CD14-positive monocyte (primary cell): Measurements from ENCODE around the gene GCSAM. TPM values are rescaled to one million over a fixed set of nuclear protein-coding genes. Genes with fewer than 3 reads are reported as not detected.

Source experiments
- DNase-seq, 3 donors: peaks; one replicate each; pipeline ENCODE4 v3.0.0-alpha.2; 2011 to 2022
- H2AFZ ChIP-seq: 2 replicates; pipeline ENCODE4 v1.6.0; 2012; ENCODE audit warnings: mild to moderate bottlenecking, low read depth, low read length, inconsistent platforms; ENCODE audit not compliant: insufficient read depth, poor library complexity, severe bottlenecking
- H3K27ac ChIP-seq, 2 donors: 1 replicate in 1 of 2; 2 replicates in 1 of 2; pipeline ENCODE4 v1.5.1; 2012 to 2013; ENCODE audit warnings: low read length in 2 of 2, control low read depth in 1 of 2, inconsistent platforms in 1 of 2, low read depth in 1 of 2, mild to moderate bottlenecking in 1 of 2
- H3K27me3 ChIP-seq, 2 donors: one replicate each; pipeline versions ENCODE4 v1.6.0 to v1.6.1; 2011 to 2013; ENCODE audit warnings: low read length in 2 of 2; ENCODE audit not compliant: control insufficient read depth in 2 of 2, insufficient read depth in 2 of 2
- H3K36me3 ChIP-seq, 2 donors: replicated peaks in 1 of 2; 1 replicate in 1 of 2; 2 replicates in 1 of 2; pipeline versions ENCODE4 v1.5.1 to v1.6.1; 2012 to 2013; ENCODE audit warnings: low read length in 2 of 2, control low read depth in 1 of 2, inconsistent platforms in 1 of 2, mild to moderate bottlenecking in 1 of 2; ENCODE audit not compliant: insufficient read depth in 2 of 2, control insufficient read depth in 1 of 2
- H3K4me1 ChIP-seq, 2 donors: 1 replicate in 1 of 2; 2 replicates in 1 of 2; pipeline versions ENCODE4 v1.5.1 to v1.6.1; 2012 to 2013; ENCODE audit warnings: low read length in 2 of 2, control low read depth in 1 of 2, inconsistent platforms in 1 of 2, mild to moderate bottlenecking in 1 of 2, moderate library complexity in 1 of 2; ENCODE audit not compliant: insufficient read depth in 2 of 2, control insufficient read depth in 1 of 2
- H3K4me2 ChIP-seq: replicated peaks from 2 replicates; pipeline ENCODE3; 2012; ENCODE audit warnings: low read length, moderate library complexity, mild to moderate bottlenecking; ENCODE audit not compliant: poor library complexity, severe bottlenecking; ENCODE audit errors: extremely low read depth
- H3K4me3 ChIP-seq, 3 experiments: fragments of 200-600 bp in 1 of 3; sonication (generic) in 1 of 3; replicated peaks in 1 of 3; 1 replicate in 2 of 3; 2 replicates in 1 of 3; pipeline ENCODE4 v1.5.1; 2011 to 2013; ENCODE audit warnings: low read length in 3 of 3, mild to moderate bottlenecking in 3 of 3, control low read depth in 2 of 3, low read depth in 2 of 3, inconsistent platforms in 1 of 3, moderate library complexity in 1 of 3
- H3K79me2 ChIP-seq: 2 replicates; pipeline ENCODE4 v1.6.0; 2012; ENCODE audit warnings: mild to moderate bottlenecking, control low read depth, inconsistent platforms, low read length, moderate library complexity; ENCODE audit not compliant: insufficient read depth
- H3K9ac ChIP-seq: 2 replicates; pipeline ENCODE4 v1.6.0; 2017; ENCODE audit warnings: low read length, mild to moderate bottlenecking; ENCODE audit not compliant: insufficient read depth, poor library complexity, severe bottlenecking
- H3K9me3 ChIP-seq, 2 donors: replicated peaks in 1 of 2; 1 replicate in 1 of 2; 2 replicates in 1 of 2; pipeline versions ENCODE4 v1.5.1 to v1.6.1; 2012 to 2013; ENCODE audit warnings: low read length in 2 of 2, control low read depth in 1 of 2; ENCODE audit not compliant: control insufficient read depth in 1 of 2, insufficient read depth in 1 of 2
- H4K20me1 ChIP-seq: 2 replicates; pipeline ENCODE4 v1.6.0; 2012; ENCODE audit warnings: mild to moderate bottlenecking, low read length, control low read depth, moderate library complexity; ENCODE audit not compliant: insufficient read depth
- H3K27ac Mint-ChIP-seq, 7 donors: one replicate each; pipeline ENCODE4 v1.8.0; 2020; ENCODE audit warnings: mild to moderate bottlenecking in 7 of 7, mixed read lengths in 7 of 7, moderate library complexity in 6 of 7, inconsistent platforms in 2 of 7
- H3K27me3 Mint-ChIP-seq, 3 donors: one replicate each; pipeline ENCODE4 v1.8.0; 2021 to 2022; ENCODE audit warnings: low read depth in 3 of 3, mild to moderate bottlenecking in 3 of 3, mixed read lengths in 3 of 3, moderate library complexity in 3 of 3, inconsistent platforms in 1 of 3
- H3K36me3 Mint-ChIP-seq, 2 donors: one replicate each; pipeline ENCODE4 v1.8.0; 2020; ENCODE audit warnings: mixed read lengths in 2 of 2, inconsistent platforms in 1 of 2, mild to moderate bottlenecking in 1 of 2
- H3K4me1 Mint-ChIP-seq: one replicate; pipeline ENCODE4 v1.8.0; 2020; ENCODE audit warnings: mild to moderate bottlenecking, mixed read lengths
- H3K4me3 Mint-ChIP-seq, 2 donors: one replicate each; pipeline ENCODE4 v1.8.0; 2020; ENCODE audit warnings: mild to moderate bottlenecking in 2 of 2, mixed read lengths in 2 of 2, moderate library complexity in 1 of 2
- H3K9me3 Mint-ChIP-seq, 7 donors: one replicate each; pipeline ENCODE4 v1.8.0; 2020 to 2022; ENCODE audit warnings: mixed read lengths in 7 of 7, mild to moderate bottlenecking in 6 of 7, moderate library complexity in 6 of 7, inconsistent platforms in 2 of 7
- WGBS: methylation state at CpG from one replicate; pipeline ENCODE4 v1.1.5; 2013; ENCODE audit warnings: missing lambda C conversion rate; ENCODE audit not compliant: insufficient coverage; 5-methylcytosine and 5-hydroxymethylcytosine counted together
- intact Hi-C, 2 donors: fragments of 100-400 bp; cut with micrococcal nuclease; formaldehyde crosslinking; loops; one replicate each; pipeline versions ENCODE4 v1.15.0 to v1.15.1; 2023
- polyA plus RNA-seq, 3 donors: library from polyadenylated mRNA; depleted of rRNA in 1 of 3; unstranded in 2 of 3; stranded (reverse) in 1 of 3; fragments of 300-500 nt in 2 of 3; fragments of >200 nt in 1 of 3; fragmentation: Illumina TruSeq in 2 of 3; gene quantifications; 1 replicate in 2 of 3; 2 replicates in 1 of 3; pipeline ENCODE4 v1.2.3, GENCODE V29; 2012 to 2021
- TF ChIP-seq, protein P1 (sequence below): fragments of 200-600 bp; IDR thresholded peaks from one replicate; pipeline ENCODE4 v1.8.0; 2022; ENCODE audit warnings: antibody characterized with exemption, mild to moderate bottlenecking

The GCSAM gene
- polyA plus RNA-seq, 3 donors = 0.10 to 0.16 TPM; not detected in 1

DNA sequence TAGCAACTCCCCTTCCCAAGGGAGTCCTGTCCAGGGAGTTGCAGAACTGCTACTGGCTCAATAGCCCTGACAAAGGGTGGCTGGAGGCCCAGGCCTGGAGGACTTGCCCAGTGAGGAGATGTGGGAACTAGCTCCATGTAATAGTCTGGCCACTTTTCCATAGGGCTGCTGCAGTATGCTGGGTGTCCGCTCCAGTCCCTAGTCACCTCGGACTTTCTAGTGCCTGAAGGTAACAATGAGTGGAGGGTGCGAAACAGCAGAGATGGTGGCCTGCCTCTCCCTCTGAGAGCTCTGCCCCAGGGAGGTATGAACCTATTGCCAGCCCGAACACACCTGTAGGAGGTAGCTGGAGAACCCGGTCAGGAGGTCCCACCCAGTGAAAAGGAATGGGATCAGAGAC lies 42.0 kb upstream of the GCSAM start:
- WGBS = 98% methylated on average over 5 of the region's 5 CpGs
- TF ChIP-seq, protein P1, sequence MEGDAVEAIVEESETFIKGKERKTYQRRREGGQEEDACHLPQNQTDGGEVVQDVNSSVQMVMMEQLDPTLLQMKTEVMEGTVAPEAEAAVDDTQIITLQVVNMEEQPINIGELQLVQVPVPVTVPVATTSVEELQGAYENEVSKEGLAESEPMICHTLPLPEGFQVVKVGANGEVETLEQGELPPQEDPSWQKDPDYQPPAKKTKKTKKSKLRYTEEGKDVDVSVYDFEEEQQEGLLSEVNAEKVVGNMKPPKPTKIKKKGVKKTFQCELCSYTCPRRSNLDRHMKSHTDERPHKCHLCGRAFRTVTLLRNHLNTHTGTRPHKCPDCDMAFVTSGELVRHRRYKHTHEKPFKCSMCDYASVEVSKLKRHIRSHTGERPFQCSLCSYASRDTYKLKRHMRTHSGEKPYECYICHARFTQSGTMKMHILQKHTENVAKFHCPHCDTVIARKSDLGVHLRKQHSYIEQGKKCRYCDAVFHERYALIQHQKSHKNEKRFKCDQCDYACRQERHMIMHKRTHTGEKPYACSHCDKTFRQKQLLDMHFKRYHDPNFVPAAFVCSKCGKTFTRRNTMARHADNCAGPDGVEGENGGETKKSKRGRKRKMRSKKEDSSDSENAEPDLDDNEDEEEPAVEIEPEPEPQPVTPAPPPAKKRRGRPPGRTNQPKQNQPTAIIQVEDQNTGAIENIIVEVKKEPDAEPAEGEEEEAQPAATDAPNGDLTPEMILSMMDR = no peak

GRCh38 chr3:112171144-112171543 lies 38.1 kb upstream of the GCSAM start:
- Histone ChIP-seq H3K4me3 (no peak overlapping the region), H3K9ac (no peak overlapping the region), H2AFZ (no peak overlapping the region), H3K9me3 (peaks cover 0 to 8% of the 10 kb centered on the region in 2 donors), H3K79me2 (no peaks in the 10 kb centered on the region), H3K36me3 (no peaks in the 10 kb centered on the region), H3K4me2 (no peak overlapping the region), H4K20me1 (no peaks in the 10 kb centered on the region), H3K27me3 (no peaks in the 10 kb centered on the region), H3K4me1 (no peaks in the 10 kb centered on the region), H3K27ac (no peak overlapping the region)
- no peak overlapping the region for H3K4me3 Mint-ChIP-seq
- 95% methylated on average over 3 of the region's 3 CpGs for WGBS
- DNase-seq = no peak
- H3K9me3 Mint-ChIP-seq = peaks cover 0 to 15% (median 2%) of the 10 kb centered on the region in 7 donors
- H3K4me1 Mint-ChIP-seq = no peaks in the 10 kb centered on the region
- H3K36me3 Mint-ChIP-seq = no peaks in the 10 kb centered on the region
- TF ChIP-seq, protein P1 = no peak
- no peak overlapping the region for H3K27ac Mint-ChIP-seq
- peaks cover 0 to 2% (median 0%) of the 10 kb centered on the region in 3 donors for H3K27me3 Mint-ChIP-seq
- intact Hi-C loops = no loop called here

More for the DNA sequence above, 42.0 kb upstream of the GCSAM start:
- no peak for DNase-seq
- Histone ChIP-seq H3K9ac (no peak overlapping the region), H3K79me2 (no peaks in the 10 kb centered on the region), H3K9me3 (peaks cover 0 to 7% of the 10 kb centered on the region in 2 donors), H2AFZ (no peak overlapping the region), H3K4me2 (no peak overlapping the region), H3K36me3 (no peaks in the 10 kb centered on the region), H3K4me3 (no peak overlapping the region), H3K27ac (no peak overlapping the region), H4K20me1 (no peaks in the 10 kb centered on the region), H3K4me1 (no peaks in the 10 kb centered on the region), H3K27me3 (no peaks in the 10 kb centered on the region)
- intact Hi-C loops = no loop called here
- H3K4me1 Mint-ChIP-seq = no peaks in the 10 kb centered on the region
- H3K27ac Mint-ChIP-seq = peak overlapping the region in 1 of 7 donors; percentile 31
- H3K4me3 Mint-ChIP-seq = no peak overlapping the region
- H3K9me3 Mint-ChIP-seq = peaks cover 0 to 14% (median 2%) of the 10 kb centered on the region in 7 donors
- no peaks in the 10 kb centered on the region for H3K27me3 Mint-ChIP-seq
- H3K36me3 Mint-ChIP-seq = no peaks in the 10 kb centered on the region
